GM18505 (cell line): ENCODE results near the gene PCGF1.

Experiments used
- ATAC-seq: cut with Tn5 transposase; IDR thresholded peaks from one replicate; pipeline ENCODE4 v1.9.1; 2021; ENCODE audit not compliant: unreplicated experiment
- POLR2A ChIP-seq: IDR thresholded peaks from 4 replicates; pipeline ENCODE4 v1.6.1; 2011; ENCODE audit warnings: borderline replicate concordance; ENCODE audit not compliant: insufficient read depth, insufficient read length; ENCODE audit errors: extremely low read depth

Gene PCGF1

GRCh38 chr2:74457129-74457548 is 50.4 kb downstream of the PCGF1 start:
- TF ChIP-seq POLR2A, result no peak
- no peak for ATAC-seq
